ENCODE data around the gene UBE2I.

The UBE2I gene

DNA sequence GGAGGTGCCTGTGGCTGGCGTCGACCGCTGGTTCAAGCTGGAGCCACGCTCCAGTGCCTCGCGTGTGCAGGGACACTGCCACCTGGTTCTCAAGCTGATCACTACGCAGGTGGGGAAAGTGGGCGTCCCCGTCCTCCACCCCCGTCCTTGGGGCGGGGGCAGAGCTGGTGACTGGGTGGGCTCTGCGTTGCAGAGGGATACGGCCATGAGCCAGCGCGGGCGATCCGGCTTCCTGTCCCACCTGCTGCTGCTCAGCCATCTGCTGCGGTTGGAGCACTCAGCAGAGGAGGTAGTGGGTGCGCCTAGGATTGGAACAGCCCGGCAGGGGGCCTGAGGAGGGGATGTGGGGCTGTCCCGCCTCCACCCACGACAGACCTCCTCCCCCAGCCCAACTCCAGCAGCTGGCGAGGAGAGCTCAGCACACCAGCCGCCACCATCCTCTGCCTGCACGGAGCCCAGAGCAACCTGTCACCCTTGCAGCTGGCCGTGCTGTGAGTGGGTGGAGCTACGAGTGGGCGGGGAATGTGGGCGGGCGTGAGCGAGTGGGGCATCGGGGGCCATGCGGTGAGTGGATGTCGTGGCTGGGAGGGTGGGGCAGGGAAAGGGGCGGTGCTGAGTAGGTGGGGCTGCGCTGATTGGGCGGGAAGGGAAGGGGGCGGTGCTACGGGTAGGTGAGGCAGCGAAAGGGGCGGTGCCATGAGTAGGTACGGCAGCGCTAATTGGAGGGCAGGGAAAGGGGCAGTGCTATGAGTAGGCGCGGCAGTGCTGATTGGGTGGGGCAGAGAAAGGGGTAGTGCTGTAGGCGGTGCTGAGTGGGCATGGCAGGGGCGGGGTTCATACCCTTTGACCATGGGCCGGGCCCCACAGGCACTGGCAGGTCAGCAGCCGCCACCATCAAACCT is 33.3 kb downstream of the UBE2I start (continued):
- TF ChIP-seq, protein P1, sequence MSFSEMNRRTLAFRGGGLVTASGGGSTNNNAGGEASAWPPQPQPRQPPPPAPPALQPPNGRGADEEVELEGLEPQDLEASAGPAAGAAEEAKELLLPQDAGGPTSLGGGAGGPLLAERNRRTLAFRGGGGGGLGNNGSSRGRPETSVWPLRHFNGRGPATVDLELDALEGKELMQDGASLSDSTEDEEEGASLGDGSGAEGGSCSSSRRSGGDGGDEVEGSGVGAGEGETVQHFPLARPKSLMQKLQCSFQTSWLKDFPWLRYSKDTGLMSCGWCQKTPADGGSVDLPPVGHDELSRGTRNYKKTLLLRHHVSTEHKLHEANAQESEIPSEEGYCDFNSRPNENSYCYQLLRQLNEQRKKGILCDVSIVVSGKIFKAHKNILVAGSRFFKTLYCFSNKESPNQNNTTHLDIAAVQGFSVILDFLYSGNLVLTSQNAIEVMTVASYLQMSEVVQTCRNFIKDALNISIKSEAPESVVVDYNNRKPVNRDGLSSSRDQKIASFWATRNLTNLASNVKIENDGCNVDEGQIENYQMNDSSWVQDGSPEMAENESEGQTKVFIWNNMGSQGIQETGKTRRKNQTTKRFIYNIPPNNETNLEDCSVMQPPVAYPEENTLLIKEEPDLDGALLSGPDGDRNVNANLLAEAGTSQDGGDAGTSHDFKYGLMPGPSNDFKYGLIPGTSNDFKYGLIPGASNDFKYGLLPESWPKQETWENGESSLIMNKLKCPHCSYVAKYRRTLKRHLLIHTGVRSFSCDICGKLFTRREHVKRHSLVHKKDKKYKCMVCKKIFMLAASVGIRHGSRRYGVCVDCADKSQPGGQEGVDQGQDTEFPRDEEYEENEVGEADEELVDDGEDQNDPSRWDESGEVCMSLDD (tag by site-specific recombination; IDR thresholded peaks at IDR 0.05): no peak
- TF ChIP-seq GLIS1 (tag by site-specific recombination; IDR thresholded peaks at IDR 0.05): peak; percentile 62
- TF ChIP-seq ZNF335 (tag by site-specific recombination; conservative IDR thresholded peaks at IDR 0.05): 0 out of 2 replicates have a peak, but pooled peaks have one; percentile 16
- no peak for TF ChIP-seq ZNF292 (tag by site-specific recombination; IDR thresholded peaks at IDR 0.05; ENCODE audit: borderline replicate concordance, low read depth)
- no peak for TF ChIP-seq HOXA7 (CRISPR knock-in tag; IDR thresholded peaks at IDR 0.05; ENCODE audit: borderline replicate concordance)
- TF ChIP-seq ZNF777 (tag by site-specific recombination; IDR thresholded peaks at IDR 0.05; ENCODE audit: borderline replicate concordance): no peak
- no peak for TF ChIP-seq RBAK (tag by site-specific recombination; IDR thresholded peaks at IDR 0.05)
- TF ChIP-seq ZNF776 (tag by site-specific recombination; IDR thresholded peaks at IDR 0.05; ENCODE audit: borderline replicate concordance): no peak
- TF ChIP-seq SALL2 (tag by site-specific recombination; IDR thresholded peaks at IDR 0.05; ENCODE audit: borderline replicate concordance): no peak
- no peak for TF ChIP-seq ZNF561 (tag by site-specific recombination; IDR thresholded peaks at IDR 0.05; ENCODE audit: borderline replicate concordance)
- TF ChIP-seq ZNF768 (tag by site-specific recombination; IDR thresholded peaks at IDR 0.05): no peak
- no peak for TF ChIP-seq ZNF366 (tag by site-specific recombination; conservative IDR thresholded peaks at IDR 0.05)
- no peak for TF ChIP-seq ZBTB48 (tag by site-specific recombination; IDR thresholded peaks at IDR 0.05)

DNA sequence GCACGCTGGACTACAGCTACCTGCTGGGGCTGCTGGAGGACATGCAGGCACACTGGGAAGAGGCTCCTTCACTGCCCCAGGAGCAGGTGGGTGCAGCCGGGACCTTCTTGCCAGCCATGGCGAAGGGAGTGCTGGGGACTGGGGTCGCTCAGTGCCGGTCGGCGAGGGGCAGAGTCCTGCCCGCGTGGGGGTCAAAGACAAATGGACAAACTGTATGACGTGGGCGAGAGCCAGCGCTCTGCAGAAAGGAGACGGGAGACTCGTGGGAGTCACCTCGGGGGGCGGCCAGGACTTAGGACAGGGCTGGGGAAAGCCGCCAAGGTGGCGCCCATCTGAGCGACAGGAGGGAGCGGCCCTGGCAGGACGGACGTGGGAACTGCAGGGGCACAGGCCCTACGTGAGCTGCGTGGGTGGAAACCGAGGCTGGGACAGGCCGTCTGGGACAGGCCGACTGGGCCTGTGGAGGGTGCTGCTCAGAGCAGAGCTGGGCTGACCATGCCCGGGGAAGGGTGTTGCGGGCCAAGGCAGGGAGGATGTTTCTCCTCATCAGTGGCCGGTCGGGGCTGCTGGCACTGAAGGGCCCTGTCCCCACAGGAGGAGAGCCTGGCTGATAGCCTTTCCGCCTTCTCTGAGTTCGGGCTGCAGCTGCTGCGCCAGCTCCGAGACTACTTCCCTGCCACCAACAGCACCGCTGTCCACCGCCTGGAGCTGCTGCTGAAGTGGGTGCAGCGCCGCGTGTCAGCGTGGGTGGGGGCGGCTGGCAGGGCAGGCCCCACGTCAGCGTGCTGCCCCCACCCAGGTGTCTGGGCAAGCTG is 34.2 kb downstream of the UBE2I start:
- Histone ChIP-seq H3K27ac (ENCODE audit: extremely low read depth, low read depth, low read length) (no peak overlapping the region), H3K36me3 (ENCODE audit: control insufficient read depth in 2 of 2, insufficient read depth in 1 of 2, low read length in 2 of 2) (peaks cover 0 to 13% of the 10 kb centered on the region in 2 experiments; a peak in 1 of 3 replicates), H3K4me1 (ENCODE audit: control insufficient read depth, insufficient read depth, low read length) (peaks cover 4% of the 10 kb centered on the region; the same call in 1 of the 2 replicates), H3K9me3 (ENCODE audit: control insufficient read depth, insufficient read depth, low read depth, low read length) (no peaks in the 10 kb centered on the region), H3K4me3 (ENCODE audit: low read depth, low read length) (peak overlapping the region; percentile 12)
- POLR2A ChIA-PET: interaction anchor here (0.5 to 1.8 kb wide), 8 partner anchors 8 to 77 kb away, joined by 3 to 10 read pairs (median 5); partner anchors contain the start of genes BAIAP3, GNPTG, TSR3 and UBE2I
- CTCF ChIA-PET: interaction anchor here (0.6 to 1.1 kb wide), 4 partner anchors 11 to 241 kb away, joined by 3 to 4 read pairs (median 3); no protein-coding TSS in a partner anchor
- TF ChIP-seq ZNF830 (tag by site-specific recombination; IDR thresholded peaks at IDR 0.05; ENCODE audit: low read depth): no peak
- no peak for TF ChIP-seq ZBTB48 (tag by site-specific recombination; IDR thresholded peaks at IDR 0.05)
- TF ChIP-seq, protein P2, sequence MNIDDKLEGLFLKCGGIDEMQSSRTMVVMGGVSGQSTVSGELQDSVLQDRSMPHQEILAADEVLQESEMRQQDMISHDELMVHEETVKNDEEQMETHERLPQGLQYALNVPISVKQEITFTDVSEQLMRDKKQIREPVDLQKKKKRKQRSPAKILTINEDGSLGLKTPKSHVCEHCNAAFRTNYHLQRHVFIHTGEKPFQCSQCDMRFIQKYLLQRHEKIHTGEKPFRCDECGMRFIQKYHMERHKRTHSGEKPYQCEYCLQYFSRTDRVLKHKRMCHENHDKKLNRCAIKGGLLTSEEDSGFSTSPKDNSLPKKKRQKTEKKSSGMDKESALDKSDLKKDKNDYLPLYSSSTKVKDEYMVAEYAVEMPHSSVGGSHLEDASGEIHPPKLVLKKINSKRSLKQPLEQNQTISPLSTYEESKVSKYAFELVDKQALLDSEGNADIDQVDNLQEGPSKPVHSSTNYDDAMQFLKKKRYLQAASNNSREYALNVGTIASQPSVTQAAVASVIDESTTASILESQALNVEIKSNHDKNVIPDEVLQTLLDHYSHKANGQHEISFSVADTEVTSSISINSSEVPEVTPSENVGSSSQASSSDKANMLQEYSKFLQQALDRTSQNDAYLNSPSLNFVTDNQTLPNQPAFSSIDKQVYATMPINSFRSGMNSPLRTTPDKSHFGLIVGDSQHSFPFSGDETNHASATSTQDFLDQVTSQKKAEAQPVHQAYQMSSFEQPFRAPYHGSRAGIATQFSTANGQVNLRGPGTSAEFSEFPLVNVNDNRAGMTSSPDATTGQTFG (tag by site-specific recombination; IDR thresholded peaks at IDR 0.05; ENCODE audit: borderline replicate concordance): no peak
- peak; percentile 0; the same call in 1 of the 2 replicates for TF ChIP-seq KLF10 (tag by site-specific recombination; IDR thresholded peaks at IDR 0.05)
- no peak for TF ChIP-seq SP3 (tag by site-specific recombination; IDR thresholded peaks at IDR 0.05)
- TF ChIP-seq, protein P3, sequence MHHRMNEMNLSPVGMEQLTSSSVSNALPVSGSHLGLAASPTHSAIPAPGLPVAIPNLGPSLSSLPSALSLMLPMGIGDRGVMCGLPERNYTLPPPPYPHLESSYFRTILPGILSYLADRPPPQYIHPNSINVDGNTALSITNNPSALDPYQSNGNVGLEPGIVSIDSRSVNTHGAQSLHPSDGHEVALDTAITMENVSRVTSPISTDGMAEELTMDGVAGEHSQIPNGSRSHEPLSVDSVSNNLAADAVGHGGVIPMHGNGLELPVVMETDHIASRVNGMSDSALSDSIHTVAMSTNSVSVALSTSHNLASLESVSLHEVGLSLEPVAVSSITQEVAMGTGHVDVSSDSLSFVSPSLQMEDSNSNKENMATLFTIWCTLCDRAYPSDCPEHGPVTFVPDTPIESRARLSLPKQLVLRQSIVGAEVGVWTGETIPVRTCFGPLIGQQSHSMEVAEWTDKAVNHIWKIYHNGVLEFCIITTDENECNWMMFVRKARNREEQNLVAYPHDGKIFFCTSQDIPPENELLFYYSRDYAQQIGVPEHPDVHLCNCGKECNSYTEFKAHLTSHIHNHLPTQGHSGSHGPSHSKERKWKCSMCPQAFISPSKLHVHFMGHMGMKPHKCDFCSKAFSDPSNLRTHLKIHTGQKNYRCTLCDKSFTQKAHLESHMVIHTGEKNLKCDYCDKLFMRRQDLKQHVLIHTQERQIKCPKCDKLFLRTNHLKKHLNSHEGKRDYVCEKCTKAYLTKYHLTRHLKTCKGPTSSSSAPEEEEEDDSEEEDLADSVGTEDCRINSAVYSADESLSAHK (tag by site-specific recombination; IDR thresholded peaks at IDR 0.05): no peak
- no peak for TF ChIP-seq ZFP41 (tag by site-specific recombination; IDR thresholded peaks at IDR 0.05; ENCODE audit: borderline replicate concordance)

All from HEK293 (cell line).